Liver (tissue), 3 donors: ENCODE measurements around the gene FBXO2.

Experiments
- EGR1 ChIP-seq, 2 donors: IDR thresholded peaks; 2 replicates each; pipeline ENCODE4 v1.6.1; 2016 to 2018; ENCODE audit warnings: antibody characterized with exemption in 2 of 2, low read depth in 2 of 2
- GABPA ChIP-seq, 2 donors: IDR thresholded peaks in 1 of 2; conservative IDR thresholded peaks in 1 of 2; 2 replicates each; pipeline ENCODE4 v1.6.1; 2016; ENCODE audit warnings: antibody characterized with exemption in 2 of 2, mild to moderate bottlenecking in 1 of 2, moderate library complexity in 1 of 2
- HNF4G ChIP-seq: IDR thresholded peaks from 2 replicates; pipeline ENCODE4 v1.6.1; 2016; ENCODE audit warnings: antibody characterized with exemption
- RAD21 ChIP-seq, 2 donors: IDR thresholded peaks; 2 replicates each; pipeline ENCODE4 v1.6.1; 2016; ENCODE audit warnings: antibody characterized with exemption in 2 of 2, mild to moderate bottlenecking in 2 of 2
- TF ChIP-seq, protein P1 (sequence below): IDR thresholded peaks from 2 replicates; pipeline ENCODE4 v1.6.1; 2016; ENCODE audit warnings: antibody characterized with exemption, mild to moderate bottlenecking
- TF ChIP-seq, protein P2 (sequence below): IDR thresholded peaks from 2 replicates; pipeline ENCODE4 v1.6.1; 2016; ENCODE audit warnings: antibody characterized with exemption
- TF ChIP-seq, protein P3 (sequence below): fragments of 150-350 bp; IDR thresholded peaks from 2 replicates; pipeline ENCODE4 v1.5.1; 2017; ENCODE audit warnings: improper control_type of control experiment, low read depth, low read length; ENCODE audit not compliant: missing input control
- donor health status: healthy.
- donor health status: healthy.

DNA sequence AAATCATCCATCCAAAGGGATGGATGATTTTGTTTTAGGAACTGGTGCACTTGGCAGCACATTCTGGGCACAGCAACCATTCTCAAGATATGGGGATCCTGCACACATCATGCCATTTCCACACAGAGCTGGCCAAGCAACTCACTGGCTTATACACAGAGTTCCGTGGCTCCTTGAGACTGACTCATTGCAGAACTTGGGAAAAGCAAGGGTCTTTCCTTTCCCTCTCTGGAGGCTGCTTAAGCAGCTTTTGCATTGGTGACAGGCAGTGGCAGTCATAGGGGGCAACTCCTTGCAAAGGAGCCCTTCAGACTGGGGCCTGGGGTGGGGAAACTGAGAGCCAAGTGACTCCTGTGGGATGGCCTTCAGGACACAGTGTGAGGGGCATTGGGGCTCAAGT, 28.6 kb upstream of the FBXO2 start:
- TF ChIP-seq, protein P1, sequence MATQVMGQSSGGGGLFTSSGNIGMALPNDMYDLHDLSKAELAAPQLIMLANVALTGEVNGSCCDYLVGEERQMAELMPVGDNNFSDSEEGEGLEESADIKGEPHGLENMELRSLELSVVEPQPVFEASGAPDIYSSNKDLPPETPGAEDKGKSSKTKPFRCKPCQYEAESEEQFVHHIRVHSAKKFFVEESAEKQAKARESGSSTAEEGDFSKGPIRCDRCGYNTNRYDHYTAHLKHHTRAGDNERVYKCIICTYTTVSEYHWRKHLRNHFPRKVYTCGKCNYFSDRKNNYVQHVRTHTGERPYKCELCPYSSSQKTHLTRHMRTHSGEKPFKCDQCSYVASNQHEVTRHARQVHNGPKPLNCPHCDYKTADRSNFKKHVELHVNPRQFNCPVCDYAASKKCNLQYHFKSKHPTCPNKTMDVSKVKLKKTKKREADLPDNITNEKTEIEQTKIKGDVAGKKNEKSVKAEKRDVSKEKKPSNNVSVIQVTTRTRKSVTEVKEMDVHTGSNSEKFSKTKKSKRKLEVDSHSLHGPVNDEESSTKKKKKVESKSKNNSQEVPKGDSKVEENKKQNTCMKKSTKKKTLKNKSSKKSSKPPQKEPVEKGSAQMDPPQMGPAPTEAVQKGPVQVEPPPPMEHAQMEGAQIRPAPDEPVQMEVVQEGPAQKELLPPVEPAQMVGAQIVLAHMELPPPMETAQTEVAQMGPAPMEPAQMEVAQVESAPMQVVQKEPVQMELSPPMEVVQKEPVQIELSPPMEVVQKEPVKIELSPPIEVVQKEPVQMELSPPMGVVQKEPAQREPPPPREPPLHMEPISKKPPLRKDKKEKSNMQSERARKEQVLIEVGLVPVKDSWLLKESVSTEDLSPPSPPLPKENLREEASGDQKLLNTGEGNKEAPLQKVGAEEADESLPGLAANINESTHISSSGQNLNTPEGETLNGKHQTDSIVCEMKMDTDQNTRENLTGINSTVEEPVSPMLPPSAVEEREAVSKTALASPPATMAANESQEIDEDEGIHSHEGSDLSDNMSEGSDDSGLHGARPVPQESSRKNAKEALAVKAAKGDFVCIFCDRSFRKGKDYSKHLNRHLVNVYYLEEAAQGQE = no peak
- TF ChIP-seq GABPA (IDR thresholded peaks at IDR 0.05 in 1 of 2, conservative IDR thresholded peaks at IDR 0.05 in 1 of 2) = no peak
- TF ChIP-seq, protein P2, sequence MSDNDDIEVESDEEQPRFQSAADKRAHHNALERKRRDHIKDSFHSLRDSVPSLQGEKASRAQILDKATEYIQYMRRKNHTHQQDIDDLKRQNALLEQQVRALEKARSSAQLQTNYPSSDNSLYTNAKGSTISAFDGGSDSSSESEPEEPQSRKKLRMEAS = no peak
- TF ChIP-seq HNF4G = no peak
- TF ChIP-seq, protein P3, sequence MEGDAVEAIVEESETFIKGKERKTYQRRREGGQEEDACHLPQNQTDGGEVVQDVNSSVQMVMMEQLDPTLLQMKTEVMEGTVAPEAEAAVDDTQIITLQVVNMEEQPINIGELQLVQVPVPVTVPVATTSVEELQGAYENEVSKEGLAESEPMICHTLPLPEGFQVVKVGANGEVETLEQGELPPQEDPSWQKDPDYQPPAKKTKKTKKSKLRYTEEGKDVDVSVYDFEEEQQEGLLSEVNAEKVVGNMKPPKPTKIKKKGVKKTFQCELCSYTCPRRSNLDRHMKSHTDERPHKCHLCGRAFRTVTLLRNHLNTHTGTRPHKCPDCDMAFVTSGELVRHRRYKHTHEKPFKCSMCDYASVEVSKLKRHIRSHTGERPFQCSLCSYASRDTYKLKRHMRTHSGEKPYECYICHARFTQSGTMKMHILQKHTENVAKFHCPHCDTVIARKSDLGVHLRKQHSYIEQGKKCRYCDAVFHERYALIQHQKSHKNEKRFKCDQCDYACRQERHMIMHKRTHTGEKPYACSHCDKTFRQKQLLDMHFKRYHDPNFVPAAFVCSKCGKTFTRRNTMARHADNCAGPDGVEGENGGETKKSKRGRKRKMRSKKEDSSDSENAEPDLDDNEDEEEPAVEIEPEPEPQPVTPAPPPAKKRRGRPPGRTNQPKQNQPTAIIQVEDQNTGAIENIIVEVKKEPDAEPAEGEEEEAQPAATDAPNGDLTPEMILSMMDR = no peak
- no peak for TF ChIP-seq EGR1 (IDR thresholded peaks at IDR 0.05; ENCODE audit: low read depth in 2 of 2)
- no peak for TF ChIP-seq RAD21 (IDR thresholded peaks at IDR 0.05)
